Limb (tissue), 2 donors: Measurements from ENCODE around the gene AHRR.
"Not testable (repeated sequence)": the region's sequence is repeated elsewhere in the genome, so short reads cannot be mapped to it uniquely, and the experiment has no call there.

ENCODE experiments used
- DNase-seq, 2 donors: peaks; one replicate each; pipeline ENCODE4 v3.0.0-alpha.2; 2016; ENCODE audit errors: extremely low spot score in 2 of 2

The AHRR gene

DNA sequence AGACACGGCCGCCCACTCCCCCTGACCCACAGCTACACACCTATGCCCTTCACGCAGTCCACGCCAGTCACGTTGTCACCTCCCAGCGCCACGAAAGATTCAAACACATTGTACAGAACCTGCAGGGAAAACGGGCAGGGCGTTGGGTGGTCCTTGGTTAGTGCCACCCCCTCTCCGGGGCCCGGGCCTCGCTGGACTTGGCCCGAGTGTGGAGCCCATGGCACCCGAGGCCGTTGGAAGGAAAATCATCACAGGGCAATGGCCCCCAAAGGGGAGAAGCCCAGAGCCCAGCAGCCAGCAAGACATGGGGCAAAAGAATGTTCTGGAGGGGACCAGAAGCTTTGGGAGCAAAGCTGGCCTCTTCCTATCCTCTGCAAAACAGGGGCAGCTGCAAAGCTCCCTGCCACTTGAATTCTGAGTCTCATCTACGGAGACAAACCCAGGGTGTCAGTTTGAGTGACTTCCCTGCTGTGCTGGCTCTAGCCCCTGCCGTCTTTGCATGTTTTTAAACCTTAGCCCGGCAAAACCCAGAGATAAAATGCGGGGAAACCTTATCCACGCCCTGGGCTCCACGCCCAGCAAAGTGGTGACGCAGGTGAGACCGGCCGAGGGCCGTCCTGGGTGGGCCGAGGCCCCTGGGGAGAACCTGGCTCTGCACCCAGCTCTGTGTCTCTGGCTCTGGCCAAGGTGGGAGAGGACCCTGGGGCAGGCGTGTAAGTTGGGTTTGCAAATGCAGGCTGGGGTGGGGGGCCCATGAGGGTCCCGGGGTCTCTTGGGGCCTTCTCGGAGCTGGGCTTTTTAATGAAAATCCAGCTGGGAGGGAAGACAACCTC lies 163.8 kb downstream of the AHRR start:
- DNase-seq: no peak

DNA sequence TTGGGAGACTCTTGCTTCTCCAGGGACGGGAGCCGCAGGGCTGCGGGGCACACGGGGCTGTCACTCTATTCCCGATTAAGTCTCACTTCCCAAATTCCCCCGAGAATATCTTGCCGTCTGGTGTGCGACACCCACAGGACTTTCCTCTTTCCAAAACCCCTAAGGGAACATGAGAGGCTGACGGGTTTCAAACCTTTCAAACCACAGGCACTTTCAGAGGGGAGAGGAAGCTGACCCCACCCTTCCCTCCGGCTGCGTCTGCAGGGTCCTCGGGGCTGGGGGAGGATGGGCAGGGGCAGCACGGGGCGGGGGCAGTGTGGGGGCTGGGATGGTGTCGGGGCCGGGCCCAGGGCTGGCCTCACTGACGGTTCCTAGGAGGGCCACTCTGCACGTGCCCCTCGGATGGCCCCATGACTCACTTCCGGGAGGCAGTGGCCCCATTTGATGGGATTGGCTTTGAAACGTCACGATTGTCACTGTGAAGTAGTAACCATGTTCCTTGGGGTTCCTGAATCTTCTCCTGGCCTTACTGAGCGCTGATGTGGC lies 164.5 kb downstream of the AHRR start:
- DNase-seq: no peak

- not testable (repeated sequence) for DNase-seq
These were observed 165.1 kb downstream of the AHRR start for GRCh38 chr5:486597-486996.
